ENCODE measurements around the gene CNPY4. TPM values are rescaled to one million over a fixed set of nuclear protein-coding genes. Genes with fewer than 3 reads are reported as not detected.

Gene CNPY4
- total RNA-seq, 1 donor: 25.0 TPM

DNA sequence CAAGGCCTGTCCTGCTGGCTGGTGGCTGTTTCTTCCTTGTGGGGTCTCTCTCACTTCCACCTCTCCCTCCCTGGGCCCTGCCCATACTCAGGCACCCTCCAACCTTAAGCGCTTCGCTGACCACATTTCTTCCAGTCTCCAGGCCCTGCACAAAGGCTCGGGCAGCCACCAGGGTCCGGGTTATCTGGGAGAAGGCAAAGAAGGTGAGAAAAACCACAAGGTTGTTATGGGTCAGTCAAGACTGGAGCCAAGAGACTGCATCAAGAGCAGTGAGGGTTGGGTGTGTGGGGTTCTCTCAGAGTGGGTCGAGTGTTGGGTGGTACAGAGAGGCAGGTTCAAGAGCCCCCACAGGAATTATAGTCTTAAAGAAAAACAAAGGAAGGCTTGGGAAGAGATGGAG lies 55.1 kb downstream of the CNPY4 start:
- TF ChIP-seq, protein P1, sequence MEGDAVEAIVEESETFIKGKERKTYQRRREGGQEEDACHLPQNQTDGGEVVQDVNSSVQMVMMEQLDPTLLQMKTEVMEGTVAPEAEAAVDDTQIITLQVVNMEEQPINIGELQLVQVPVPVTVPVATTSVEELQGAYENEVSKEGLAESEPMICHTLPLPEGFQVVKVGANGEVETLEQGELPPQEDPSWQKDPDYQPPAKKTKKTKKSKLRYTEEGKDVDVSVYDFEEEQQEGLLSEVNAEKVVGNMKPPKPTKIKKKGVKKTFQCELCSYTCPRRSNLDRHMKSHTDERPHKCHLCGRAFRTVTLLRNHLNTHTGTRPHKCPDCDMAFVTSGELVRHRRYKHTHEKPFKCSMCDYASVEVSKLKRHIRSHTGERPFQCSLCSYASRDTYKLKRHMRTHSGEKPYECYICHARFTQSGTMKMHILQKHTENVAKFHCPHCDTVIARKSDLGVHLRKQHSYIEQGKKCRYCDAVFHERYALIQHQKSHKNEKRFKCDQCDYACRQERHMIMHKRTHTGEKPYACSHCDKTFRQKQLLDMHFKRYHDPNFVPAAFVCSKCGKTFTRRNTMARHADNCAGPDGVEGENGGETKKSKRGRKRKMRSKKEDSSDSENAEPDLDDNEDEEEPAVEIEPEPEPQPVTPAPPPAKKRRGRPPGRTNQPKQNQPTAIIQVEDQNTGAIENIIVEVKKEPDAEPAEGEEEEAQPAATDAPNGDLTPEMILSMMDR (IDR thresholded peaks at IDR 0.05; ENCODE audit: extremely low read depth, low read depth, low read length): no peak
- Histone ChIP-seq H3K79me2 (ENCODE audit: insufficient read depth, low read length) (no peaks in the 10 kb centered on the region), H3K4me3 (ENCODE audit: insufficient read depth, low read length) (no peak overlapping the region), H2AFZ (ENCODE audit: low read length) (no peak overlapping the region), H3K4me2 (ENCODE audit: insufficient read depth, low read length) (no peak overlapping the region), H3K4me1 (ENCODE audit: insufficient read depth, low read length) (peaks cover 5% of the 10 kb centered on the region), H3K27me3 (ENCODE audit: insufficient read depth, low read length) (peaks cover 14% of the 10 kb centered on the region), H3K9me3 (ENCODE audit: low read depth, low read length) (no peaks in the 10 kb centered on the region), H3K27ac (ENCODE audit: low read depth, low read length) (no peak overlapping the region), H4K20me1 (ENCODE audit: insufficient read depth, low read length) (no peaks in the 10 kb centered on the region), H3K36me3 (ENCODE audit: insufficient read depth, low read length) (no peaks in the 10 kb centered on the region)
- DNase-seq (ENCODE audit: insufficient read length, low spot score, missing footprints): peak; percentile 54

Small RNAs within 50 kb of the gene (small RNA-seq; reads per million reads assigned to genes)
- gene MIR106B (7,662 reads per million, percentile 100 among the genes with 10 or more reads in this experiment), gene MIR25 (3,025 reads per million, percentile 99 among the genes with 10 or more reads in this experiment), gene MIR93 (5,748 reads per million, percentile 100 among the genes with 10 or more reads in this experiment)

Other genes starting within 250 kb of the CNPY4 start
- gene OR2AE1, start 242.6 kb upstream of the CNPY4 start, total RNA-seq: 0.29 and 0.72 TPM in 2 replicates
- 26.4 and 29.5 TPM in 2 replicates for gene TRIM4, start 200.1 kb upstream of the CNPY4 start, total RNA-seq
- not detected in 2 replicates for gene GJC3, start 190.0 kb upstream of the CNPY4 start, total RNA-seq
- gene AZGP1, start 143.6 kb upstream of the CNPY4 start, total RNA-seq: not detected in 2 replicates
- gene ZKSCAN1, start 104.0 kb upstream of the CNPY4 start, total RNA-seq: 46.0 and 46.3 TPM in 2 replicates
- gene ZSCAN21, start 69.9 kb upstream of the CNPY4 start, total RNA-seq: 9.8 and 10.9 TPM in 2 replicates
- gene ZNF3, start 37.9 kb upstream of the CNPY4 start, total RNA-seq: 30.4 and 33.9 TPM in 2 replicates
- 42.4 and 45.6 TPM in 2 replicates for gene COPS6, start 30.7 kb upstream of the CNPY4 start, total RNA-seq
- 28.6 and 31.2 TPM in 2 replicates for gene MCM7, start 18.2 kb upstream of the CNPY4 start, total RNA-seq
- gene AP4M1, start 18.0 kb upstream of the CNPY4 start, total RNA-seq: 19.5 and 20.0 TPM in 2 replicates
- gene TAF6, start 276 bp upstream of the CNPY4 start, total RNA-seq: 33.3 and 36.2 TPM in 2 replicates
- 2.2 and 2.7 TPM in 2 replicates for gene MBLAC1, start 7.3 kb downstream of the CNPY4 start, total RNA-seq
- gene LAMTOR4, start 29.3 kb downstream of the CNPY4 start, total RNA-seq: 63.7 and 70.7 TPM in 2 replicates
- gene TRAPPC14, start 39.1 kb downstream of the CNPY4 start, total RNA-seq: 7.1 and 8.0 TPM in 2 replicates
- gene GAL3ST4, start 49.0 kb downstream of the CNPY4 start, total RNA-seq: 1.1 and 2.7 TPM in 2 replicates
- 1.4 and 1.8 TPM in 2 replicates for gene GPC2, start 57.7 kb downstream of the CNPY4 start, total RNA-seq
- 0.59 and 1.4 TPM in 2 replicates for gene STAG3, start 58.3 kb downstream of the CNPY4 start, total RNA-seq
- gene PVRIG, start 100.3 kb downstream of the CNPY4 start, total RNA-seq: not detected in 2 replicates
- gene SPDYE3, start 188.1 kb downstream of the CNPY4 start, total RNA-seq: under 0.01 TPM in 1 of 2 replicates, not detected in the other
- 10.9 and 14.8 TPM in 2 replicates for gene PILRB, start 238.5 kb downstream of the CNPY4 start, total RNA-seq

Data from osteoblast (primary cell).